ENCODE results near the gene SLC29A3.
A peak's percentile ranks its signal among the peaks of the same experiment; 100 is the strongest.

SLC29A3 gene

GRCh38 chr10:71392292-71392691 lies 73.2 kb downstream of the SLC29A3 start:
- no peak for DNase-seq
- Mint-ChIP-seq H3K4me3 (no peak overlapping the region), H3K36me3 (no peaks in the 10 kb centered on the region), H3K27me3 (peaks cover 58 to 73% of the 10 kb centered on the region in 2 donors), H3K9me3 (no peaks in the 10 kb centered on the region), H3K4me1 (peaks cover 3 to 6% of the 10 kb centered on the region in 2 donors), H3K27ac (no peak overlapping the region)
- ATAC-seq (replicated peaks) = no peak

- Mint-ChIP-seq H3K4me1 (peaks cover 6 to 14% of the 10 kb centered on the region in 2 donors), H3K27me3 (peaks cover 61 to 81% of the 10 kb centered on the region in 2 donors), H3K27ac (no peak overlapping the region), H3K9me3 (no peaks in the 10 kb centered on the region), H3K4me3 (no peak overlapping the region), H3K36me3 (no peaks in the 10 kb centered on the region)
- ATAC-seq (replicated peaks) = no peak
- DNase-seq = no peak
Observed at GRCh38 chr10:71392791-71393781, 74.0 kb downstream of the SLC29A3 start.

- no peak for ATAC-seq (replicated peaks)
- peaks cover 65 to 82% of the 10 kb centered on the region in 2 donors for H3K27me3 Mint-ChIP-seq
Observed at GRCh38 chr10:71393841-71394475, 74.9 kb downstream of the SLC29A3 start.

GRCh38 chr10:71394926-71395562 lies 76.0 kb downstream of the SLC29A3 start:
- Mint-ChIP-seq H3K9me3 (no peaks in the 10 kb centered on the region), H3K27me3 (peaks cover 63 to 84% of the 10 kb centered on the region in 2 donors), H3K4me3 (no peak overlapping the region), H3K36me3 (no peaks in the 10 kb centered on the region), H3K4me1 (peaks cover 8 to 17% of the 10 kb centered on the region in 2 donors), H3K27ac (no peak overlapping the region)
- DNase-seq (no peak), ATAC-seq (replicated peaks) (no peak)

More at GRCh38 chr10:71393841-71394475, 74.9 kb downstream of the SLC29A3 start:
- Mint-ChIP-seq H3K4me1 (peaks cover 8 to 17% of the 10 kb centered on the region in 2 donors), H3K4me3 (no peak overlapping the region), H3K27ac (no peak overlapping the region), H3K36me3 (no peaks in the 10 kb centered on the region), H3K9me3 (no peaks in the 10 kb centered on the region)
- DNase-seq = no peak

GRCh38 chr10:71395621-71396020 lies 76.6 kb downstream of the SLC29A3 start:
- H3K9me3 Mint-ChIP-seq = no peaks in the 10 kb centered on the region
- H3K36me3 Mint-ChIP-seq = no peaks in the 10 kb centered on the region
- H3K27me3 Mint-ChIP-seq = peaks cover 62 to 82% of the 10 kb centered on the region in 2 donors
- no peak overlapping the region for H3K27ac Mint-ChIP-seq
- no peak for DNase-seq
- no peak for ATAC-seq (replicated peaks)
- H3K4me3 Mint-ChIP-seq = peak overlapping the region in 1 of 2 donors; percentile 72
- peaks cover 8 to 17% of the 10 kb centered on the region in 2 donors for H3K4me1 Mint-ChIP-seq

- no peaks in the 10 kb centered on the region for H3K36me3 Mint-ChIP-seq
- peaks cover 58 to 76% of the 10 kb centered on the region in 2 donors for H3K27me3 Mint-ChIP-seq
- peak overlapping the region; percentile 72 for H3K27ac Mint-ChIP-seq
- H3K4me1 Mint-ChIP-seq = peaks cover 8 to 17% of the 10 kb centered on the region in 2 donors
- peak; percentile 79 to 80 for ATAC-seq (replicated peaks)
- H3K9me3 Mint-ChIP-seq = no peaks in the 10 kb centered on the region
- peak overlapping the region; percentile 68 to 72 for H3K4me3 Mint-ChIP-seq
- peak; percentile 25 for DNase-seq
Observed at GRCh38 chr10:71396084-71396710, 77.1 kb downstream of the SLC29A3 start.

- Mint-ChIP-seq H3K4me1 (peaks cover 8 to 17% of the 10 kb centered on the region in 2 donors), H3K36me3 (no peaks in the 10 kb centered on the region), H3K4me3 (peak within 1 kb of the TSS; percentile 72 to 76), H3K27ac (peak within 1 kb of the TSS; percentile 72), H3K27me3 (peaks cover 52 to 70% of the 10 kb centered on the region in 2 donors), H3K9me3 (no peaks in the 10 kb centered on the region)
- DNase-seq (no peak), ATAC-seq (replicated peaks) (peak; percentile 44 to 47)
Observed at GRCh38 chr10:71396711-71397295, 77.7 kb downstream of the SLC29A3 start, which contains the start of gene CDH23. TSS of gene CDH23 (plus strand) at chr10:71396920. CDS start at chr10:71439832, 42,912 bp downstream.

GRCh38 chr10:71397296-71398212 lies 78.5 kb downstream of the SLC29A3 start:
- Mint-ChIP-seq H3K36me3 (no peaks in the 10 kb centered on the region), H3K27ac (no peak overlapping the region), H3K27me3 (peaks cover 48 to 65% of the 10 kb centered on the region in 2 donors), H3K4me1 (peaks cover 8 to 17% of the 10 kb centered on the region in 2 donors), H3K4me3 (peak overlapping the region; percentile 63 to 76), H3K9me3 (no peaks in the 10 kb centered on the region)
- peak in 1 of 2 donors; percentile 15 for ATAC-seq (replicated peaks)
- no peak for DNase-seq

- Mint-ChIP-seq H3K9me3 (peaks cover 0 to 1% of the 10 kb centered on the region in 2 donors), H3K4me3 (no peak overlapping the region), H3K4me1 (peaks cover 8 to 17% of the 10 kb centered on the region in 2 donors), H3K36me3 (no peaks in the 10 kb centered on the region), H3K27me3 (peaks cover 40 to 55% of the 10 kb centered on the region in 2 donors), H3K27ac (no peak overlapping the region)
- ATAC-seq (replicated peaks) (no peak), DNase-seq (no peak)
Observed at GRCh38 chr10:71398976-71399375, 79.9 kb downstream of the SLC29A3 start.

GRCh38 chr10:71399946-71400345 lies 80.9 kb downstream of the SLC29A3 start:
- Mint-ChIP-seq H3K27ac (no peak overlapping the region), H3K27me3 (peaks cover 33 to 55% of the 10 kb centered on the region in 2 donors), H3K36me3 (no peaks in the 10 kb centered on the region), H3K4me3 (no peak overlapping the region), H3K9me3 (peaks cover 0 to 1% of the 10 kb centered on the region in 2 donors), H3K4me1 (peaks cover 8 to 17% of the 10 kb centered on the region in 2 donors)
- no peak for DNase-seq
- ATAC-seq (replicated peaks) = no peak

- Mint-ChIP-seq H3K27me3 (peaks cover 22 to 44% of the 10 kb centered on the region in 2 donors), H3K4me1 (peaks cover 5 to 15% of the 10 kb centered on the region in 2 donors), H3K27ac (no peak overlapping the region), H3K4me3 (no peak overlapping the region), H3K9me3 (peaks cover 0 to 1% of the 10 kb centered on the region in 2 donors), H3K36me3 (no peaks in the 10 kb centered on the region)
- ATAC-seq (replicated peaks) = no peak
- no peak for DNase-seq
Observed at GRCh38 chr10:71401056-71401455, 82.0 kb downstream of the SLC29A3 start.

- H3K36me3 Mint-ChIP-seq = no peaks in the 10 kb centered on the region
- no peak for DNase-seq
- no peak overlapping the region for H3K27ac Mint-ChIP-seq
- H3K4me3 Mint-ChIP-seq = no peak overlapping the region
- H3K4me1 Mint-ChIP-seq = peaks cover 5 to 12% of the 10 kb centered on the region in 2 donors
- peaks cover 22 to 40% of the 10 kb centered on the region in 2 donors for H3K27me3 Mint-ChIP-seq
- peaks cover 0 to 1% of the 10 kb centered on the region in 2 donors for H3K9me3 Mint-ChIP-seq
- no peak for ATAC-seq (replicated peaks)
Observed at GRCh38 chr10:71402005-71402404, 82.9 kb downstream of the SLC29A3 start.

All from stimulated activated naive B cell treated with anti-CD40 and anti-IgM and Interleukin-4, amounts not matched to agents 10 μg/mL and 1 μg/mL and 100 μg/mL, for 72 hours (primary cell).